ENCODE results near the gene PXMP4.

PXMP4 gene

GRCh38 chr20:33673410-33674293, 46.5 kb downstream of the PXMP4 start:
- peak overlapping the region; percentile 61 for H3K4me3 ChIP-seq (ENCODE audit: low read depth, low read length)
- peak overlapping the region; percentile 46; the same call in 1 of the 2 replicates for H3K27ac ChIP-seq (ENCODE audit: extremely low read depth, low read depth, low read length)
- H3K4me1 ChIP-seq (ENCODE audit: control insufficient read depth, insufficient read depth, low read length): no peaks in the 10 kb centered on the region; the same call in 1 of the 2 replicates
- H3K36me3 ChIP-seq (ENCODE audit: control insufficient read depth in 2 of 2, insufficient read depth in 1 of 2, low read length in 2 of 2): peaks cover 4 to 67% of the 10 kb centered on the region in 2 experiments; a peak in 2 of 3 replicates
- H3K9me3 ChIP-seq (ENCODE audit: control insufficient read depth, insufficient read depth, low read depth, low read length): no peaks in the 10 kb centered on the region
- ChIA-PET POLR2A (interaction anchor here (1.0 to 2.5 kb wide), 3 partner anchors 10 to 12 kb away, joined by 3 to 11 read pairs (median 8); no protein-coding TSS in a partner anchor), CTCF (no interaction called here)
- TF ChIP-seq ZNF175 (tag by site-specific recombination; IDR thresholded peaks at IDR 0.05) (no peak), ZNF24 (tag by site-specific recombination; IDR thresholded peaks at IDR 0.05) (no peak), ZBTB7A (tag by site-specific recombination; IDR thresholded peaks at IDR 0.05; ENCODE audit: low read depth) (peak; percentile 49; the same call in 1 of the 2 replicates), ZFHX2 (tag by site-specific recombination; conservative IDR thresholded peaks at IDR 0.05) (peak; percentile 33; the same call in 1 of the 2 replicates), SP3 (tag by site-specific recombination; IDR thresholded peaks at IDR 0.05) (no peak), ZNF169 (tag by site-specific recombination; IDR thresholded peaks at IDR 0.05) (no peak), ZNF530 (tag by site-specific recombination; IDR thresholded peaks at IDR 0.05; ENCODE audit: low read depth) (no peak), ZBTB17 (tag by site-specific recombination; IDR thresholded peaks at IDR 0.05) (no peak), TCF7L2 (IDR thresholded peaks at IDR 0.05; ENCODE audit: borderline replicate concordance, low read depth, low read length) (no peak), ZNF670 (tag by site-specific recombination; IDR thresholded peaks at IDR 0.05; ENCODE audit: low read depth) (no peak), YY1 (tag by site-specific recombination; IDR thresholded peaks at IDR 0.05) (no peak), ZNF140 (tag by site-specific recombination; IDR thresholded peaks at IDR 0.05) (no peak), ZNF138 (tag by site-specific recombination; IDR thresholded peaks at IDR 0.05; ENCODE audit: borderline replicate concordance) (0 out of 2 replicates have a peak, but pooled peaks have one; percentile 17), BCL11B (tag by site-specific recombination; IDR thresholded peaks at IDR 0.05; ENCODE audit: low read depth) (0 out of 2 replicates have a peak, but pooled peaks have one; percentile 44), SCRT1 (tag by site-specific recombination; IDR thresholded peaks at IDR 0.05; ENCODE audit: borderline replicate concordance) (no peak), ZNF18 (tag by site-specific recombination; IDR thresholded peaks at IDR 0.05) (no peak), ZIC2 (tag by site-specific recombination; IDR thresholded peaks at IDR 0.05) (peak; percentile 28), ZXDB (tag by site-specific recombination; IDR thresholded peaks at IDR 0.05) (0 out of 2 replicates have a peak, but pooled peaks have one; percentile 8), ZNF664 (tag by site-specific recombination; IDR thresholded peaks at IDR 0.05) (no peak), ZNF549 (tag by site-specific recombination; IDR thresholded peaks at IDR 0.05) (no peak), ZNF473 (tag by site-specific recombination; IDR thresholded peaks at IDR 0.05) (peak; percentile 40; the same call in 1 of the 2 replicates), ZNF341 (tag by site-specific recombination; IDR thresholded peaks at IDR 0.05; ENCODE audit: low read depth) (peak; percentile 70), OVOL3 (tag by site-specific recombination; IDR thresholded peaks at IDR 0.05) (no peak), ZNF677 (tag by site-specific recombination; IDR thresholded peaks at IDR 0.05) (no peak), REPIN1 (tag by site-specific recombination; IDR thresholded peaks at IDR 0.05; ENCODE audit: low read depth) (no peak)
- TF ChIP-seq, protein P1, sequence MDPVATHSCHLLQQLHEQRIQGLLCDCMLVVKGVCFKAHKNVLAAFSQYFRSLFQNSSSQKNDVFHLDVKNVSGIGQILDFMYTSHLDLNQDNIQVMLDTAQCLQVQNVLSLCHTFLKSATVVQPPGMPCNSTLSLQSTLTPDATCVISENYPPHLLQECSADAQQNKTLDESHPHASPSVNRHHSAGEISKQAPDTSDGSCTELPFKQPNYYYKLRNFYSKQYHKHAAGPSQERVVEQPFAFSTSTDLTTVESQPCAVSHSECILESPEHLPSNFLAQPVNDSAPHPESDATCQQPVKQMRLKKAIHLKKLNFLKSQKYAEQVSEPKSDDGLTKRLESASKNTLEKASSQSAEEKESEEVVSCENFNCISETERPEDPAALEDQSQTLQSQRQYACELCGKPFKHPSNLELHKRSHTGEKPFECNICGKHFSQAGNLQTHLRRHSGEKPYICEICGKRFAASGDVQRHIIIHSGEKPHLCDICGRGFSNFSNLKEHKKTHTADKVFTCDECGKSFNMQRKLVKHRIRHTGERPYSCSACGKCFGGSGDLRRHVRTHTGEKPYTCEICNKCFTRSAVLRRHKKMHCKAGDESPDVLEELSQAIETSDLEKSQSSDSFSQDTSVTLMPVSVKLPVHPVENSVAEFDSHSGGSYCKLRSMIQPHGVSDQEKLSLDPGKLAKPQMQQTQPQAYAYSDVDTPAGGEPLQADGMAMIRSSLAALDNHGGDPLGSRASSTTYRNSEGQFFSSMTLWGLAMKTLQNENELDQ (tag by site-specific recombination; IDR thresholded peaks at IDR 0.05; ENCODE audit: low read depth): no peak
- TF ChIP-seq, protein P2, sequence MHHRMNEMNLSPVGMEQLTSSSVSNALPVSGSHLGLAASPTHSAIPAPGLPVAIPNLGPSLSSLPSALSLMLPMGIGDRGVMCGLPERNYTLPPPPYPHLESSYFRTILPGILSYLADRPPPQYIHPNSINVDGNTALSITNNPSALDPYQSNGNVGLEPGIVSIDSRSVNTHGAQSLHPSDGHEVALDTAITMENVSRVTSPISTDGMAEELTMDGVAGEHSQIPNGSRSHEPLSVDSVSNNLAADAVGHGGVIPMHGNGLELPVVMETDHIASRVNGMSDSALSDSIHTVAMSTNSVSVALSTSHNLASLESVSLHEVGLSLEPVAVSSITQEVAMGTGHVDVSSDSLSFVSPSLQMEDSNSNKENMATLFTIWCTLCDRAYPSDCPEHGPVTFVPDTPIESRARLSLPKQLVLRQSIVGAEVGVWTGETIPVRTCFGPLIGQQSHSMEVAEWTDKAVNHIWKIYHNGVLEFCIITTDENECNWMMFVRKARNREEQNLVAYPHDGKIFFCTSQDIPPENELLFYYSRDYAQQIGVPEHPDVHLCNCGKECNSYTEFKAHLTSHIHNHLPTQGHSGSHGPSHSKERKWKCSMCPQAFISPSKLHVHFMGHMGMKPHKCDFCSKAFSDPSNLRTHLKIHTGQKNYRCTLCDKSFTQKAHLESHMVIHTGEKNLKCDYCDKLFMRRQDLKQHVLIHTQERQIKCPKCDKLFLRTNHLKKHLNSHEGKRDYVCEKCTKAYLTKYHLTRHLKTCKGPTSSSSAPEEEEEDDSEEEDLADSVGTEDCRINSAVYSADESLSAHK (tag by site-specific recombination; IDR thresholded peaks at IDR 0.05): peak; percentile 32; the same call in 1 of the 2 replicates
- TF ChIP-seq, protein P3, sequence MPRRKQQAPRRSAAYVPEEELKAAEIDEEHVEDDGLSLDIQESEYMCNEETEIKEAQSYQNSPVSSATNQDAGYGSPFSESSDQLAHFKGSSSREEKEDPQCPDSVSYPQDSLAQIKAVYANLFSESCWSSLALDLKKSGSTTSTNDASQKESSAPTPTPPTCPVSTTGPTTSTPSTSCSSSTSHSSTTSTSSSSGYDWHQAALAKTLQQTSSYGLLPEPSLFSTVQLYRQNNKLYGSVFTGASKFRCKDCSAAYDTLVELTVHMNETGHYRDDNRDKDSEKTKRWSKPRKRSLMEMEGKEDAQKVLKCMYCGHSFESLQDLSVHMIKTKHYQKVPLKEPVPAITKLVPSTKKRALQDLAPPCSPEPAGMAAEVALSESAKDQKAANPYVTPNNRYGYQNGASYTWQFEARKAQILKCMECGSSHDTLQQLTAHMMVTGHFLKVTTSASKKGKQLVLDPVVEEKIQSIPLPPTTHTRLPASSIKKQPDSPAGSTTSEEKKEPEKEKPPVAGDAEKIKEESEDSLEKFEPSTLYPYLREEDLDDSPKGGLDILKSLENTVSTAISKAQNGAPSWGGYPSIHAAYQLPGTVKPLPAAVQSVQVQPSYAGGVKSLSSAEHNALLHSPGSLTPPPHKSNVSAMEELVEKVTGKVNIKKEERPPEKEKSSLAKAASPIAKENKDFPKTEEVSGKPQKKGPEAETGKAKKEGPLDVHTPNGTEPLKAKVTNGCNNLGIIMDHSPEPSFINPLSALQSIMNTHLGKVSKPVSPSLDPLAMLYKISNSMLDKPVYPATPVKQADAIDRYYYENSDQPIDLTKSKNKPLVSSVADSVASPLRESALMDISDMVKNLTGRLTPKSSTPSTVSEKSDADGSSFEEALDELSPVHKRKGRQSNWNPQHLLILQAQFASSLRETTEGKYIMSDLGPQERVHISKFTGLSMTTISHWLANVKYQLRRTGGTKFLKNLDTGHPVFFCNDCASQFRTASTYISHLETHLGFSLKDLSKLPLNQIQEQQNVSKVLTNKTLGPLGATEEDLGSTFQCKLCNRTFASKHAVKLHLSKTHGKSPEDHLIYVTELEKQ (tag by site-specific recombination; IDR thresholded peaks at IDR 0.05; ENCODE audit: borderline replicate concordance): no peak

All from HEK293 (cell line).